Suppressor macrophage treated with lipopolysaccharide for 4 hours (primary cell): Measurements from ENCODE around the gene TFIP11.

Experiments used
- DNase-seq: peaks from one replicate; pipeline ENCODE4 v3.0.0-alpha.2; 2020

TFIP11 gene

GRCh38 chr22:26512149-26512793, at the start of gene TFIP11:
TSS of gene TFIP11 (minus strand) at chr22:26512473. CDS start at chr22:26510272, 2,201 bp downstream.
- peak; percentile 95 for DNase-seq

- DNase-seq, result no peak
These were observed 49.6 kb upstream of the TFIP11 start for GRCh38 chr22:26561756-26562417.

- DNase-seq, result peak; percentile 31
These were observed 47.8 kb upstream of the TFIP11 start for GRCh38 chr22:26559961-26560575.

GRCh38 chr22:26558248-26558895, 46.1 kb upstream of the TFIP11 start:
- DNase-seq, result no peak

- no peak for DNase-seq
These were observed 44.6 kb upstream of the TFIP11 start for GRCh38 chr22:26556904-26557303.

- DNase-seq, result no peak
These were observed 43.2 kb upstream of the TFIP11 start for GRCh38 chr22:26555478-26555877.

GRCh38 chr22:26554956-26555355, 42.7 kb upstream of the TFIP11 start:
- DNase-seq, result no peak

GRCh38 chr22:26553056-26553752, 40.9 kb upstream of the TFIP11 start:
- no peak for DNase-seq

- no peak for DNase-seq
These were observed 40.2 kb upstream of the TFIP11 start for GRCh38 chr22:26552466-26552865.

GRCh38 chr22:26551568-26551967, 39.3 kb upstream of the TFIP11 start:
- no peak for DNase-seq

GRCh38 chr22:26550498-26551033, 38.3 kb upstream of the TFIP11 start:
- DNase-seq, result no peak

- DNase-seq, result no peak
These were observed 37.7 kb upstream of the TFIP11 start for GRCh38 chr22:26549902-26550497.

GRCh38 chr22:26548984-26549383, 36.7 kb upstream of the TFIP11 start:
- DNase-seq, result no peak

GRCh38 chr22:26548303-26548702, 36.0 kb upstream of the TFIP11 start:
- DNase-seq, result no peak

GRCh38 chr22:26547837-26548236, 35.6 kb upstream of the TFIP11 start:
- DNase-seq, result no peak

- DNase-seq, result peak; percentile 6
These were observed 35.2 kb upstream of the TFIP11 start for GRCh38 chr22:26547426-26547825.

GRCh38 chr22:26546282-26546681, 34.0 kb upstream of the TFIP11 start:
- DNase-seq, result no peak

- no peak for DNase-seq
These were observed 33.6 kb upstream of the TFIP11 start for GRCh38 chr22:26545827-26546226.

GRCh38 chr22:26545385-26545784, 33.1 kb upstream of the TFIP11 start:
- no peak for DNase-seq

GRCh38 chr22:26544489-26544888, 32.2 kb upstream of the TFIP11 start:
- DNase-seq, result no peak

GRCh38 chr22:26542831-26543230, 30.6 kb upstream of the TFIP11 start:
- peak; percentile 65 for DNase-seq

- no peak for DNase-seq
These were observed 29.0 kb upstream of the TFIP11 start for GRCh38 chr22:26541167-26541819.
